GM18867 (cell line): ENCODE results near the gene STX16.

Experiments
- ATAC-seq: cut with Tn5 transposase; IDR thresholded peaks from one replicate; pipeline ENCODE4 v1.9.1; 2021; ENCODE audit warnings: mild to moderate bottlenecking, moderate library complexity; ENCODE audit not compliant: unreplicated experiment

The STX16 gene

GRCh38 chr20:58651946-58652605 lies 993 bp downstream of the STX16 start:
- peak; percentile 37 for ATAC-seq

GRCh38 chr20:58652606-58653294 lies 1.7 kb downstream of the STX16 start:
- ATAC-seq: peak; percentile 4

- ATAC-seq: no peak
Measured at GRCh38 chr20:58654337-58654736, 3.3 kb downstream of the STX16 start.

GRCh38 chr20:58655328-58656107 lies 4.4 kb downstream of the STX16 start:
- no peak for ATAC-seq

GRCh38 chr20:58656831-58657230 lies 5.7 kb downstream of the STX16 start:
- no peak for ATAC-seq

GRCh38 chr20:58657262-58657661 lies 6.2 kb downstream of the STX16 start:
- no peak for ATAC-seq

GRCh38 chr20:58657986-58658385 lies 6.9 kb downstream of the STX16 start:
- ATAC-seq: no peak

- ATAC-seq: no peak
Measured at GRCh38 chr20:58658760-58659159, 7.7 kb downstream of the STX16 start.

GRCh38 chr20:58659841-58660240 lies 8.8 kb downstream of the STX16 start:
- no peak for ATAC-seq

- ATAC-seq: no peak
Measured at GRCh38 chr20:58660855-58661597, 9.9 kb downstream of the STX16 start.

- ATAC-seq: no peak
Measured at GRCh38 chr20:58661598-58662473, 10.8 kb downstream of the STX16 start.

GRCh38 chr20:58664331-58664730 lies 13.2 kb downstream of the STX16 start:
- no peak for ATAC-seq

GRCh38 chr20:58664883-58665282 lies 13.8 kb downstream of the STX16 start:
- ATAC-seq: no peak

GRCh38 chr20:58665606-58666005 lies 14.5 kb downstream of the STX16 start:
- ATAC-seq: no peak

GRCh38 chr20:58666702-58667101 lies 15.6 kb downstream of the STX16 start:
- ATAC-seq: no peak

- ATAC-seq: no peak
Measured at GRCh38 chr20:58667975-58668374, 16.9 kb downstream of the STX16 start.

GRCh38 chr20:58668901-58669286 lies 17.8 kb downstream of the STX16 start:
- no peak for ATAC-seq

GRCh38 chr20:58669287-58670006 lies 18.4 kb downstream of the STX16 start:
- ATAC-seq: peak; percentile 80

- ATAC-seq: no peak
Measured at GRCh38 chr20:58670102-58670501, 19.0 kb downstream of the STX16 start.

- no peak for ATAC-seq
Measured at GRCh38 chr20:58670659-58671058, 19.6 kb downstream of the STX16 start.
